Lung (tissue), 12 donors: ENCODE measurements around the gene C18orf63. TPM values are rescaled to one million over a fixed set of nuclear protein-coding genes. Genes with fewer than 3 reads are reported as not detected.

Experiments
- ATAC-seq: fragments of 200-7000 bp; cut with Tn5 transposase; one replicate; pipeline ENCODE4 v1.9.1; 2020; ENCODE audit warnings: moderate number of reproducible peaks; ENCODE audit not compliant: insufficient read depth, low FRiP score
- DNase-seq, 3 donors: peaks; one replicate each; pipeline ENCODE4 v3.0.0-alpha.2; 2013 to 2017
- H3K27ac ChIP-seq, 2 donors: one replicate each; pipeline ENCODE4 v1.5.1; 2013; ENCODE audit warnings: mild to moderate bottlenecking in 2 of 2, moderate library complexity in 2 of 2, control low read depth in 1 of 2, inconsistent platforms in 1 of 2, low read depth in 1 of 2, low read length in 1 of 2
- H3K27me3 ChIP-seq, 3 donors: one replicate each; pipeline ENCODE4 v1.5.1; 2013; ENCODE audit warnings: low read length in 2 of 3; ENCODE audit not compliant: control insufficient read depth in 3 of 3, insufficient read depth in 3 of 3
- H3K36me3 ChIP-seq, 4 donors: one replicate each; pipeline ENCODE4 v1.5.1; 2013; ENCODE audit warnings: low read length in 4 of 4, mild to moderate bottlenecking in 1 of 4, moderate library complexity in 1 of 4; ENCODE audit not compliant: control insufficient read depth in 4 of 4, insufficient read depth in 4 of 4
- H3K4me1 ChIP-seq, 5 donors: one replicate each; pipeline ENCODE4 v1.5.1; 2013; ENCODE audit warnings: low read length in 5 of 5, mild to moderate bottlenecking in 2 of 5, moderate library complexity in 1 of 5; ENCODE audit not compliant: control insufficient read depth in 5 of 5, insufficient read depth in 5 of 5
- H3K4me3 ChIP-seq: one replicate; pipeline ENCODE4 v1.5.1; 2013; ENCODE audit warnings: mild to moderate bottlenecking, control low read depth, moderate library complexity
- H3K9ac ChIP-seq, 2 donors: one replicate each; pipeline ENCODE4 v1.5.1; 2013; ENCODE audit warnings: low read length in 2 of 2, control low read depth in 1 of 2; ENCODE audit not compliant: insufficient read depth in 1 of 2
- H3K9me3 ChIP-seq, 4 donors: one replicate each; pipeline ENCODE4 v1.5.1; 2013; ENCODE audit warnings: low read length in 3 of 4, mild to moderate bottlenecking in 1 of 4, moderate library complexity in 1 of 4; ENCODE audit not compliant: control insufficient read depth in 4 of 4, insufficient read depth in 3 of 4
- CTCF ChIP-seq: IDR thresholded peaks from 2 replicates; pipeline ENCODE4 v1.5.1; 2012; ENCODE audit warnings: mild to moderate bottlenecking; ENCODE audit errors: control extremely low read depth, extremely low read depth
- WGBS, 2 donors: extraction: QIAGEN DNeasy Blood & Tissue Kit; methylation state at CpG; one replicate each; pipeline ENCODE4 v1.1.7; 2013; 5-methylcytosine and 5-hydroxymethylcytosine counted together
- polyA plus RNA-seq, 2 donors: library from polyadenylated mRNA; stranded (reverse); fragments of 200-250 nt; gene quantifications; one replicate each; pipeline ENCODE4 v1.2.1, GENCODE V29; 2013
- total RNA-seq, 2 donors: library from RNA; depleted of rRNA in 1 of 2; stranded (reverse); fragments of >200 nt in 1 of 2; gene quantifications; one replicate each; pipeline ENCODE4 v1.2.1, GENCODE V29; 2014 to 2021
- donor health status: control.
- donor health status: control.
- donor health status: Bipolar disorder and iron deficiency.
- donor health status: healthy.
- donor health status: DM: yes; HTN: yes; CAD: no.

C18orf63 gene
- total and polyA plus RNA-seq, 4 donors = 0.14 to 0.55 (median 0.38) TPM

DNA sequence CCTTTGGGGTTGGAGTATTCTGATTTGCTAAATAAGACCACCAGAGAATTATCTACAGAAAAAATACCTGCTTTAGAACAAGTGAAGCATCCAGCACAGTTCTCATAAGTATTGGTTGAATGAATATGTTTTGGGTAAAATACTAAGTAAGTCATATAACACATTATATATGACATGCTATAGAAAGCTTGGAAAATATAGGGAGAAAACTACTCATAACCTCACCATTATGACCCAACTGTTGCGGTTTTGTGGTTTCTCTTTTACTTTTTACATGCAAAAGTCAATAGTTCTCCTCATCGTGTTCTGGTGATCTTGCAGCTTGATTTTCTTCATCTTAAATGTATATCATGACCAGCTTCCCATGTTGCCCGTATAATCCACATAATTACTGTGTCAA, 75.3 kb downstream of the C18orf63 start:
- no peaks in the 10 kb centered on the region for H3K9me3 ChIP-seq
- H3K4me3 ChIP-seq = no peak overlapping the region
- H3K27ac ChIP-seq = no peak overlapping the region
- ATAC-seq = no peak
- 45 to 85% methylated on average over 3 of the region's 3 CpGs for WGBS, 2 donors
- TF ChIP-seq CTCF = no peak
- H3K4me1 ChIP-seq = peaks cover 0 to 8% (median 5%) of the 10 kb centered on the region in 5 donors
- H3K27me3 ChIP-seq = no peaks in the 10 kb centered on the region
- H3K36me3 ChIP-seq = no peaks in the 10 kb centered on the region
- DNase-seq = no peak
- no peak overlapping the region for H3K9ac ChIP-seq

- Histone ChIP-seq H3K27me3 (no peaks in the 10 kb centered on the region), H3K36me3 (no peaks in the 10 kb centered on the region), H3K4me1 (peaks cover 0 to 18% (median 17%) of the 10 kb centered on the region in 5 donors), H3K27ac (no peak overlapping the region), H3K4me3 (no peak overlapping the region), H3K9me3 (no peaks in the 10 kb centered on the region), H3K9ac (no peak overlapping the region)
- ATAC-seq = no peak
- WGBS, 2 donors = 84 to 92% methylated on average over 4 of the region's 4 CpGs
- TF ChIP-seq CTCF = no peak
- DNase-seq = no peak
Observed at GRCh38 chr18:74392323-74392722, 76.7 kb downstream of the C18orf63 start.

- DNase-seq (no peak), ATAC-seq (no peak)
- Histone ChIP-seq H3K9ac (no peak overlapping the region), H3K4me3 (no peak overlapping the region), H3K27me3 (no peaks in the 10 kb centered on the region), H3K36me3 (no peaks in the 10 kb centered on the region), H3K4me1 (peaks cover 0 to 36% (median 20%) of the 10 kb centered on the region in 5 donors), H3K9me3 (no peaks in the 10 kb centered on the region), H3K27ac (no peak overlapping the region)
- 93 to 98% methylated on average over 7 of the region's 7 CpGs for WGBS, 2 donors
- TF ChIP-seq CTCF = no peak
Observed at GRCh38 chr18:74395006-74395405, 79.4 kb downstream of the C18orf63 start.

GRCh38 chr18:74395648-74396154, 80.1 kb downstream of the C18orf63 start:
- 68 to 92% methylated on average over 9 of the region's 9 CpGs for WGBS, 2 donors
- H3K4me3 ChIP-seq = no peak overlapping the region
- TF ChIP-seq CTCF = no peak

More at GRCh38 chr18:74395648-74396154, 80.1 kb downstream of the C18orf63 start:
- H3K9ac ChIP-seq = no peak overlapping the region
- no peaks in the 10 kb centered on the region for H3K27me3 ChIP-seq
- no peaks in the 10 kb centered on the region for H3K36me3 ChIP-seq
- ATAC-seq (no peak), DNase-seq (peak in 2 of 3 donors; percentile 58 to 65)
- H3K4me1 ChIP-seq = peaks cover 0 to 36% (median 15%) of the 10 kb centered on the region in 5 donors
- H3K9me3 ChIP-seq = no peaks in the 10 kb centered on the region
- H3K27ac ChIP-seq = peak overlapping the region in 1 of 2 donors; percentile 79
